ENCODE results near the gene AMOT. TPM values are rescaled to one million over a fixed set of nuclear protein-coding genes. Genes with fewer than 3 reads are reported as not detected.

AMOT gene
- total RNA-seq, 1 experiment from 2014 or later = 66.3 TPM

DNA sequence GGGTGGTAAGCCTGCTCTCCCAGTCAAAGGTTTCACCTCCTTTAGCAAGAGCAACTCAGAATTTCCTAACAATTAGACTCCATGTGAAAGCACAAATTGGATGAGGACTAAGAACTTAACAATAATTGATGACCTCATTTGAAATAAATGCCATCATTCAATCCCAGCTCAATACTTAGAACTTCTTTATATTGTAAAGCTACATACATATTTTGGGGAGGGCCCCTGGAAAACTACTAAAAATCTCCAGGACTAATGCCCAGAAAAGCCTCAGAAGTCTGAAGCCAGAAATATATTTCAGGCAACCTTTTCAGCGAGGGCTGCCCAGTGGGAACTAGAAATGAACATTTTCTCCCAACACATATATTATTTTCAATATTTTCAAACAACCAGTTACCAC lies 38.1 kb downstream of the AMOT start:
- Mint-ChIP-seq H3K27me3 (ENCODE audit: insufficient read depth, unreplicated experiment) (no peaks in the 10 kb centered on the region), H3K4me1 (ENCODE audit: low read depth, unreplicated experiment) (no peaks in the 10 kb centered on the region), H3K36me3 (ENCODE audit: insufficient read depth, unreplicated experiment) (peaks cover 18% of the 10 kb centered on the region), H3K27ac (ENCODE audit: unreplicated experiment) (no peak overlapping the region), H3K4me3 (ENCODE audit: unreplicated experiment) (no peak overlapping the region), H3K9me3 (ENCODE audit: unreplicated experiment) (no peaks in the 10 kb centered on the region)
- Histone ChIP-seq H3K36me3 (ENCODE audit: control insufficient read depth, insufficient read depth, low read length) (no peaks in the 10 kb centered on the region), H3K27me3 (replicated peaks; ENCODE audit: control insufficient read depth, insufficient read depth, low read length) (no peaks in the 10 kb centered on the region), H3K4me1 (no peaks in the 10 kb centered on the region), H3K4me3 (ENCODE audit: low read depth, low read length) (no peak overlapping the region), H3K9me3 (no peaks in the 10 kb centered on the region)
- intact Hi-C loops (cut with micrococcal nuclease; ENCODE audit: unreplicated experiment) = no loop called here
- DNase-seq = no peak
- BruUV-seq (replicated peaks) = no TSS peak
- TF ChIP-seq, protein P1, sequence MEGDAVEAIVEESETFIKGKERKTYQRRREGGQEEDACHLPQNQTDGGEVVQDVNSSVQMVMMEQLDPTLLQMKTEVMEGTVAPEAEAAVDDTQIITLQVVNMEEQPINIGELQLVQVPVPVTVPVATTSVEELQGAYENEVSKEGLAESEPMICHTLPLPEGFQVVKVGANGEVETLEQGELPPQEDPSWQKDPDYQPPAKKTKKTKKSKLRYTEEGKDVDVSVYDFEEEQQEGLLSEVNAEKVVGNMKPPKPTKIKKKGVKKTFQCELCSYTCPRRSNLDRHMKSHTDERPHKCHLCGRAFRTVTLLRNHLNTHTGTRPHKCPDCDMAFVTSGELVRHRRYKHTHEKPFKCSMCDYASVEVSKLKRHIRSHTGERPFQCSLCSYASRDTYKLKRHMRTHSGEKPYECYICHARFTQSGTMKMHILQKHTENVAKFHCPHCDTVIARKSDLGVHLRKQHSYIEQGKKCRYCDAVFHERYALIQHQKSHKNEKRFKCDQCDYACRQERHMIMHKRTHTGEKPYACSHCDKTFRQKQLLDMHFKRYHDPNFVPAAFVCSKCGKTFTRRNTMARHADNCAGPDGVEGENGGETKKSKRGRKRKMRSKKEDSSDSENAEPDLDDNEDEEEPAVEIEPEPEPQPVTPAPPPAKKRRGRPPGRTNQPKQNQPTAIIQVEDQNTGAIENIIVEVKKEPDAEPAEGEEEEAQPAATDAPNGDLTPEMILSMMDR (IDR thresholded peaks at IDR 0.05; ENCODE audit: insufficient read depth in 1 of 2, low read depth in 1 of 2, low read length in 1 of 2, severe bottlenecking in 1 of 2, unreplicated experiment in 1 of 2) = no peak
- ChIA-PET POLR2A (no interaction called here), CTCF (no interaction called here)

DNA sequence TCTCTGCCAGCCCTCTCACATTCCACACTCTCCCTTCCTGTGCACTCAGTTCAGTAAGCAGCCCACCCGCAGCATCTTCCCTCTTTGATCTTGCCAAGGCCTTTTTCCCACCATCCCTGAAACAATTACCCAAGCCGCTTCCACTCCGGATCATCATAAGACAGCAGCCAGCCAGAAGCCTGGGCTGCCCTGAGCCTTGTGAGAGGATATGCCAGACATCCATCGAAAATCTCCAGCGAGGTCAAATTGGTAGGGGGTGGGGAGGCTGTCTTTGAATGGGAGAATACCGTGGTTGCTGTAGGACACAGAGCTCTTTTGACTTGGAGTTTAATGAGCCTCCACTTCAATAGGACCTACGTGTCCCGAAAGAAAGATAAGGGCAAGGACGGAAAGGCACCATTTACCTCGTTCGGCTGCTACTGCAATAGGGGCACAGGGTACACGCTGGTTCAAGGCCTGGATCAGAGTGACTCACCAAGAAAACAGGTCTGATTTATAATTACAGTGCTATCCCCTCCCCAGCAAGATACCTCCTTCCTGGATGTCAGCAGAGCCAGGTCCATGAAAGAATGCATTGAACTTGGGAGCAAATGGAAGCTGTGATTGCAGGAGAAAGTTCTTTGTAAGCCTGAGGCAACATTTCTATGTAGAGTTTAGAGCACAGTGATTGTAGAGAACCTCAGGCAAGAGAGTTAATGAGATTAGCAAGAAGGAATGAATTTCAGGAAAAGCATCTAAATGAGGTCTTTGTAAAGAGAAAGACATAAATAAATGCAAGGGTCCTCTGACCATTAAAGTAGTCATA lies 39.5 kb downstream of the AMOT start:
- Mint-ChIP-seq H3K9me3 (ENCODE audit: unreplicated experiment) (no peaks in the 10 kb centered on the region), H3K27me3 (ENCODE audit: insufficient read depth, unreplicated experiment) (no peaks in the 10 kb centered on the region), H3K4me3 (ENCODE audit: unreplicated experiment) (no peak overlapping the region), H3K27ac (ENCODE audit: unreplicated experiment) (no peak overlapping the region), H3K4me1 (ENCODE audit: low read depth, unreplicated experiment) (no peaks in the 10 kb centered on the region), H3K36me3 (ENCODE audit: insufficient read depth, unreplicated experiment) (peaks cover 18% of the 10 kb centered on the region)
- H3K4me1 ChIP-seq = no peaks in the 10 kb centered on the region
- TF ChIP-seq, protein P1 (IDR thresholded peaks at IDR 0.05; ENCODE audit: insufficient read depth in 1 of 2, low read depth in 1 of 2, low read length in 1 of 2, severe bottlenecking in 1 of 2, unreplicated experiment in 1 of 2) = no peak
- H3K27me3 ChIP-seq (replicated peaks; ENCODE audit: control insufficient read depth, insufficient read depth, low read length) = no peaks in the 10 kb centered on the region
- no peak for DNase-seq
- no peaks in the 10 kb centered on the region for H3K9me3 ChIP-seq
- no TSS peak for BruUV-seq (replicated peaks)
- CTCF ChIA-PET = no interaction called here
- H3K36me3 ChIP-seq (ENCODE audit: control insufficient read depth, insufficient read depth, low read length) = no peaks in the 10 kb centered on the region
- H3K4me3 ChIP-seq (ENCODE audit: low read depth, low read length) = no peak overlapping the region
- intact Hi-C loops (cut with micrococcal nuclease; ENCODE audit: unreplicated experiment) = no loop called here
- POLR2A ChIA-PET = no interaction called here

DNA sequence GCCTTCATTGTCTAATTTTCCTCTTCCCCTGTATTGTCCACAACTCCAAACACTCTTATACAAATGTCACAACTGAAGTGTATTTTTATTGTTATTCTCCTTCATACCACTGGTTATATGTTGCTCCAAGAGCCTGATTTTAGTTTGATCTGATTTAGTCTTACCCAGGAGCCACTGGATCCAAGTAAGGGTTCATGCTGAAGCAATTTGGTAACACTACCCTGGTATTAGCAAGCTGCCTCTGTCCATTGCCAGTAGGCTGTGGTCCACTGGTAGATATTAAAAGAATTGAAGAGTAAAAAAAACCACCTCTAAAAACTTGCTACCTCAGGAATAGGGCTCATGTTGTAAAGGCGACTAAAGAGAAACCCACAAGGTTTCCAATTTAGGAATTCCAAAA lies 41.2 kb downstream of the AMOT start:
- no peaks in the 10 kb centered on the region for H3K9me3 ChIP-seq
- no peak for DNase-seq
- no peaks in the 10 kb centered on the region for H3K27me3 ChIP-seq (replicated peaks; ENCODE audit: control insufficient read depth, insufficient read depth, low read length)
- no peak overlapping the region for H3K27ac Mint-ChIP-seq (ENCODE audit: unreplicated experiment)
- no peaks in the 10 kb centered on the region for H3K4me1 ChIP-seq
- H3K27me3 Mint-ChIP-seq (ENCODE audit: insufficient read depth, unreplicated experiment) = no peaks in the 10 kb centered on the region
- TF ChIP-seq, protein P1 (IDR thresholded peaks at IDR 0.05; ENCODE audit: insufficient read depth in 1 of 2, low read depth in 1 of 2, low read length in 1 of 2, severe bottlenecking in 1 of 2, unreplicated experiment in 1 of 2) = no peak
- no TSS peak for BruUV-seq (replicated peaks)
- H3K9me3 Mint-ChIP-seq (ENCODE audit: unreplicated experiment) = no peaks in the 10 kb centered on the region
- H3K4me1 Mint-ChIP-seq (ENCODE audit: low read depth, unreplicated experiment) = no peaks in the 10 kb centered on the region
- ChIA-PET POLR2A (no interaction called here), CTCF (no interaction called here)
- peaks cover 6% of the 10 kb centered on the region for H3K36me3 Mint-ChIP-seq (ENCODE audit: insufficient read depth, unreplicated experiment)
- H3K4me3 ChIP-seq (ENCODE audit: low read depth, low read length) = no peak overlapping the region
- intact Hi-C loops (cut with micrococcal nuclease; ENCODE audit: unreplicated experiment) = no loop called here
- H3K36me3 ChIP-seq (ENCODE audit: control insufficient read depth, insufficient read depth, low read length) = no peaks in the 10 kb centered on the region
- no peak overlapping the region for H3K4me3 Mint-ChIP-seq (ENCODE audit: unreplicated experiment)
